Breast epithelium (tissue), 4 donors: ENCODE measurements around the gene SEPTIN5. TPM values are rescaled to one million over a fixed set of nuclear protein-coding genes. Genes with fewer than 3 reads are reported as not detected.
A peak's percentile ranks its signal among the peaks of the same experiment; 100 is the strongest.

Source experiments
- DNase-seq, 2 donors: peaks; one replicate each; pipeline ENCODE4 v3.0.0-alpha.2; 2019; ENCODE audit warnings: low spot score in 2 of 2
- H3K27ac ChIP-seq, 2 donors: fragments of 200-600 bp; sonication (generic) in 1 of 2; one replicate each; pipeline ENCODE4 v1.5.1; 2016 to 2019; ENCODE audit warnings: mild to moderate bottlenecking in 1 of 2
- H3K27me3 ChIP-seq, 2 donors: fragments of 200-600 bp; sonication (generic) in 1 of 2; one replicate each; pipeline versions ENCODE4 v1.5.1 to v1.6.0; 2017 to 2019; ENCODE audit warnings: control low read depth in 1 of 2, mild to moderate bottlenecking in 1 of 2
- H3K36me3 ChIP-seq: fragments of 200-600 bp; one replicate; pipeline ENCODE4 v1.5.1; 2019
- H3K4me1 ChIP-seq, 2 donors: fragments of 200-600 bp; sonication (generic); one replicate each; pipeline ENCODE4 v1.5.1; 2016 to 2019; ENCODE audit warnings: control low read depth in 1 of 2
- H3K4me3 ChIP-seq, 3 donors: fragments of 200-600 bp; sonication (generic); 1 replicate in 2 of 3; 2 replicates in 1 of 3; pipeline ENCODE4 v1.5.1; 2016 to 2019; ENCODE audit warnings: mild to moderate bottlenecking in 3 of 3, moderate library complexity in 2 of 3
- H3K9me3 ChIP-seq, 2 donors: fragments of 200-600 bp; sonication (generic) in 1 of 2; one replicate each; pipeline ENCODE4 v1.5.1; 2016 to 2019; ENCODE audit warnings: control low read depth in 1 of 2
- POLR2A ChIP-seq: fragments of 450-650 bp; IDR thresholded peaks from one replicate; pipeline ENCODE4 v1.6.1; 2016; ENCODE audit warnings: antibody characterized with exemption, mild to moderate bottlenecking, moderate library complexity
- POLR2AphosphoS5 ChIP-seq, 3 donors: sonication (generic); formaldehyde crosslinking; IDR thresholded peaks; one replicate each; pipeline ENCODE4 v1.6.1; 2017; ENCODE audit warnings: antibody characterized with exemption in 3 of 3
- intact Hi-C: fragments of 100-400 bp; cut with DNase I; formaldehyde crosslinking; loops from one replicate; pipeline ENCODE4 v1.15.1; 2023; ENCODE audit warnings: low total_unique reads
- total RNA-seq, 3 donors: library from RNA; depleted of rRNA; stranded (reverse); fragments of >200 nt; gene quantifications; one replicate each; pipeline ENCODE4 v1.1.0, GENCODE V29; 2016
- TF ChIP-seq, protein P1 (sequence below), 3 donors: fragments of 450-650 bp; IDR thresholded peaks; one replicate each; pipeline ENCODE4 v1.5.1; 2016 to 2017; ENCODE audit warnings: antibody characterized with exemption in 3 of 3, mild to moderate bottlenecking in 3 of 3, moderate library complexity in 3 of 3

SEPTIN5 gene
- total RNA-seq, 3 donors from 2014 or later = 5.4 to 33.8 (median 18.4) TPM

DNA sequence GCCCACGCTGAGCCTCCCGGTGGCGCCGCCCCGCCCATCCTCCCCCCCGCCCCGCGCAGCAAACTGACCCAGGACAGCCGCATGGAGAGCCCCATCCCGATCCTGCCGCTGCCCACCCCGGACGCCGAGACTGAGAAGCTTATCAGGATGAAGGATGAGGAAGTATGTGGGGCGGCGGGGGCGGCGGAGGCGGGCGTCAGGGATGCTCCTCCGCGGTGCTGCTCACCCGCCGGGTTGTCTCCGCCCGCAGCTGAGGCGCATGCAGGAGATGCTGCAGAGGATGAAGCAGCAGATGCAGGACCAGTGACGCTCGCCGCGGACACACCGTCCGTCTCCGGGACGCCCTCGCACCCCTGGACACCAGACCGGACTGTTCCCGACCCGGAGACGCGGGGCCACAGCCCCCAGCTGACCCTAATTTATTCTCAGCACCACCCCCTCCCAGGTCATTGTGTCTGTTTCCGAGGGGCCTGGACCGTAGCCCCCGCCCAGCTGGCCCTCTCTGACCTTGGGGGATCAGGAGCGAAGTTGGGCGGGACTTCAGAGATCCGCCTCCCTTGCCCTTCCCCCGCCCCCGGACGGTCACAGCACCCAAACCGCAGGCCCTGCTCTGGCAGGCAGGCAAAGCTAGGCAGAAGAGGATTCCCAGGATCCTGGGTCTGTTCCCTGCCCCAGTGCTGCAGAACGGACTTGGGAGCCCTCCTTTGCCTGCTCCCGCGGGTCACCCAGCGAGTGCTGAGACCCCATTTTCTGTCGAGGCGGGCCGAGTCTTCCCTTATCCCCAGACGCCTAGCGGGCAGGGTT is 8.1 kb downstream of the SEPTIN5 start:
- no peaks in the 10 kb centered on the region for H3K9me3 ChIP-seq
- intact Hi-C loops = no loop called here
- peaks cover 0 to 2% of the 10 kb centered on the region in 2 donors for H3K27me3 ChIP-seq
- H3K27ac ChIP-seq = no peak overlapping the region
- H3K4me1 ChIP-seq = peaks cover 3 to 9% of the 10 kb centered on the region in 2 donors
- no peak for TF ChIP-seq POLR2A
- no peak for TF ChIP-seq POLR2AphosphoS5 (IDR thresholded peaks at IDR 0.05)
- TF ChIP-seq, protein P1, sequence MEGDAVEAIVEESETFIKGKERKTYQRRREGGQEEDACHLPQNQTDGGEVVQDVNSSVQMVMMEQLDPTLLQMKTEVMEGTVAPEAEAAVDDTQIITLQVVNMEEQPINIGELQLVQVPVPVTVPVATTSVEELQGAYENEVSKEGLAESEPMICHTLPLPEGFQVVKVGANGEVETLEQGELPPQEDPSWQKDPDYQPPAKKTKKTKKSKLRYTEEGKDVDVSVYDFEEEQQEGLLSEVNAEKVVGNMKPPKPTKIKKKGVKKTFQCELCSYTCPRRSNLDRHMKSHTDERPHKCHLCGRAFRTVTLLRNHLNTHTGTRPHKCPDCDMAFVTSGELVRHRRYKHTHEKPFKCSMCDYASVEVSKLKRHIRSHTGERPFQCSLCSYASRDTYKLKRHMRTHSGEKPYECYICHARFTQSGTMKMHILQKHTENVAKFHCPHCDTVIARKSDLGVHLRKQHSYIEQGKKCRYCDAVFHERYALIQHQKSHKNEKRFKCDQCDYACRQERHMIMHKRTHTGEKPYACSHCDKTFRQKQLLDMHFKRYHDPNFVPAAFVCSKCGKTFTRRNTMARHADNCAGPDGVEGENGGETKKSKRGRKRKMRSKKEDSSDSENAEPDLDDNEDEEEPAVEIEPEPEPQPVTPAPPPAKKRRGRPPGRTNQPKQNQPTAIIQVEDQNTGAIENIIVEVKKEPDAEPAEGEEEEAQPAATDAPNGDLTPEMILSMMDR (IDR thresholded peaks at IDR 0.05) = no peak
- H3K36me3 ChIP-seq = no peaks in the 10 kb centered on the region
- no peak overlapping the region for H3K4me3 ChIP-seq
- DNase-seq = no peak

DNA sequence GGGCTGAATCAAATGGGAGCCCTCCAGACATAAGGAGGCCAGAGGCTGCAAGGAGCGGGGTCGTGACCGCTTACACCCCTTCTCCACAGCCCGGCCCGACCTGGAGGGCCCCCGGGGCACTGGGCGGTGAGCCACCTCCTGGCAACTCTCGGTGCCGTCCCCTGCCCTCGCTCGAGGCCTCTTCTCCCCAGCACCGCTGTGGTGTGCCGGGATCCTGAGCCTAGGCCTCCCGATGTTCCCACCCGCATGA is 8.6 kb downstream of the SEPTIN5 start:
- Histone ChIP-seq H3K9me3 (no peaks in the 10 kb centered on the region), H3K4me3 (no peak overlapping the region), H3K4me1 (peaks cover 0 to 6% of the 10 kb centered on the region in 2 donors), H3K27me3 (peaks cover 0 to 2% of the 10 kb centered on the region in 2 donors), H3K27ac (no peak overlapping the region), H3K36me3 (no peaks in the 10 kb centered on the region)
- TF ChIP-seq POLR2AphosphoS5 (IDR thresholded peaks at IDR 0.05) (no peak), POLR2A (no peak)
- TF ChIP-seq, protein P1 (IDR thresholded peaks at IDR 0.05) = no peak
- intact Hi-C loops = no loop called here
- no peak for DNase-seq

DNA sequence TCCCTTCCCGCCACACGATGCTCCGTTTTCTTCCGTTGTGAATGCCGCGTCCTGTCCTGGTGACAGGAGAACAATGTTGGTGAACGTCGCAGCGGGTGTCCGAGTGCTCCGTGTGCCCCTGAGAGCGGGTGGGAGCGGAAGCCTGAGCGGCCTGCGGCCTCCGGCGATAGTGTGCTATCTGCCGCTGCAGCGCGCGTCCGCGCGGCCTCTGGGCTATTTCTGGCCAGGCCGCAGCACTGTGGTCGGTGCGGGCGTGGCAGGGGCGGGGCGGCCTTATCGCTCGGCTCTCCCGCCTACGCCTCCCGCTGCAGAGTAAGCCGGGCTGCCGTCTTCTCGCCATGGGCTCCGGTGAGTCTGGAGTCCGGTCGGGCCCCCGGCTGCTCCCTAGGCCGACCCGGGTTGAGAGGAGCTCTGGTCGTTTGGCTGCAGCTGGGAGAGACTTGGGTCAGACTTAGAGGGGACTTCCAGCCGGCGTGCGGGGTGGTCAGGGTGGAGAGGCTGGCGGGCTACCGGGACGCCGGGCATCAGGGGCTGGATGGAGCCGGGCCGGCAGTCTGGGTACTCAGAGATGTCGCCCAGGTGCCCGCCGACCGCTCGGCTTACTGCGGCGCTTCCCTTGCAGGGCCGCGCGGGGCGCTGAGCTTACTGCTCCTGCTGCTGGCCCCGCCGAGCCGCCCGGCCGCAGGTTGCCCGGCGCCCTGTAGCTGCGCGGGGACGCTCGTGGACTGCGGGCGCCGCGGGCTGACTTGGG is 9.1 kb downstream of the SEPTIN5 start, which contains the start of gene GP1BB:
Gene GP1BB, plus strand, starts transcription at position 308 of the 751 bp plus-strand sequence. Its CDS starts 31 bp downstream, at position 339.
- Histone ChIP-seq H3K36me3 (no peaks in the 10 kb centered on the region), H3K4me1 (peaks cover 0 to 6% of the 10 kb centered on the region in 2 donors), H3K4me3 (peak within 1 kb of the TSS in 2 of 3 donors; percentile 3 to 43), H3K27ac (no peak within 1 kb of the TSS), H3K9me3 (no peaks in the 10 kb centered on the region), H3K27me3 (peaks cover 0 to 2% of the 10 kb centered on the region in 2 donors)
- intact Hi-C loops = no loop called here
- TF ChIP-seq, protein P1 (IDR thresholded peaks at IDR 0.05) = peak in 1 of 3 donors; percentile 6
- no peak for TF ChIP-seq POLR2AphosphoS5 (IDR thresholded peaks at IDR 0.05)
- DNase-seq = no peak

DNA sequence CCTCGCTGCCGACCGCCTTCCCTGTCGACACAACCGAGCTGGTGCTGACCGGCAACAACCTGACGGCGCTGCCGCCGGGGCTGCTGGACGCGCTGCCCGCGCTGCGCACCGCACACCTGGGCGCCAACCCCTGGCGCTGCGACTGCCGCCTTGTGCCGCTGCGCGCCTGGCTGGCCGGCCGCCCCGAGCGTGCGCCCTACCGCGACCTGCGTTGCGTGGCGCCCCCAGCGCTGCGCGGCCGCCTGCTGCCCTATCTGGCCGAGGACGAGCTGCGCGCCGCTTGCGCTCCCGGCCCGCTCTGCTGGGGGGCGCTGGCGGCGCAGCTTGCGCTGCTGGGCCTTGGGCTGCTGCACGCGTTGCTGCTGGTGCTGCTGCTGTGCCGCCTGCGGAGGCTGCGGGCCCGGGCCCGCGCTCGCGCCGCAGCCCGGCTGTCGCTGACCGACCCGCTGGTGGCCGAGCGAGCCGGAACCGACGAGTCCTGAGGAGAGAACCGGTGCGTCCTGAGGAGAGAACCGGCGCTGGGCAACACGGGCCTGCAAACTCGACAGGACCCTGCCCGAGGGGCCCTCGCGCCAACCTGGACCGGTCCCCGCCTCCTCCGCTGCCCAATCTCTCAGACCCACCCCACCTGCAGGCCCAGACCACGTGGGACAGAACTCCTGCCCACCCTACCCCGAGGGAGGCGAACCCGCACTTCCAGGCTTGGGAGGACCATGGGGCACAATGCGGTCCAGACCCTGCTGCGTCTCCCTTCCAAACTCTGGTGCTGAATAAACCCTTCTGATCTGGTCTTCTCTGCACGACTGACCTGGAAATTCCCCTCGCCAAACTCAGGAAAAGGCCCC is 9.9 kb downstream of the SEPTIN5 start:
- H3K27me3 ChIP-seq = no peaks in the 10 kb centered on the region
- intact Hi-C loops = no loop called here
- no peak for DNase-seq
- no peak overlapping the region for H3K27ac ChIP-seq
- no peaks in the 10 kb centered on the region for H3K36me3 ChIP-seq
- H3K4me3 ChIP-seq = peak overlapping the region in 2 of 3 donors; percentile 3 to 43
- no peak for TF ChIP-seq POLR2AphosphoS5 (IDR thresholded peaks at IDR 0.05)
- TF ChIP-seq, protein P1 (IDR thresholded peaks at IDR 0.05) = peak in 1 of 3 donors; percentile 7
- no peaks in the 10 kb centered on the region for H3K9me3 ChIP-seq
- no peaks in the 10 kb centered on the region for H3K4me1 ChIP-seq
